IMR-90 (cell line): Measurements from ENCODE around the gene CD300LG. TPM values are rescaled to one million over a fixed set of nuclear protein-coding genes. Genes with fewer than 3 reads are reported as not detected.

Source experiments
- ATAC-seq: fragments of 200-7000 bp; cut with Tn5 transposase; 2 replicates; pipeline ENCODE4 v1.9.1; 2020; ENCODE audit warnings: low read depth, mild to moderate bottlenecking, moderate library complexity
- BruUV-seq: library from RNA; stranded (reverse); fragments of 400-500 nt; replicated peaks from 2 replicates; lab custom pipeline; 2021; lab: Mats Ljungman, UMichigan
- CTCF ChIA-PET: fragments of 300-600 bp; formaldehyde crosslinking; extraction: SDS; loops from one replicate; lab custom pipeline; 2021; ENCODE audit warnings: antibody characterized with exemption; lab: Yijun Ruan, JAX
- POLR2A ChIA-PET: fragments of 300-600 bp; sonication (Branson Sonifier 250); formaldehyde crosslinking; loops from one replicate; lab custom pipeline; 2022; ENCODE audit warnings: antibody characterized with exemption; ENCODE audit not compliant: unreplicated experiment; lab: Charles Lee
- DNase-seq: peaks from one replicate; pipeline ENCODE4 v3.0.0; 2013
- H2AFZ ChIP-seq: replicated peaks from 2 replicates; pipeline ENCODE3; 2013; ENCODE audit warnings: low read length, mild to moderate bottlenecking; ENCODE audit not compliant: poor library complexity
- H2AK5ac ChIP-seq: 2 replicates; pipeline ENCODE4 v1.6.1; 2013; ENCODE audit warnings: low read depth, low read length, inconsistent platforms
- H2AK9ac ChIP-seq: replicated peaks from 2 replicates; pipeline ENCODE3; 2013; ENCODE audit warnings: mild to moderate bottlenecking, low read depth, low read length, moderate library complexity; ENCODE audit not compliant: poor library complexity
- H2BK120ac ChIP-seq: 2 replicates; pipeline ENCODE4 v1.6.1; 2013; ENCODE audit warnings: low read depth, low read length, inconsistent platforms
- H2BK15ac ChIP-seq: 3 replicates; pipeline ENCODE4 v1.6.1; 2013; ENCODE audit warnings: low read depth, low read length, inconsistent platforms
- H2BK20ac ChIP-seq: 2 replicates; pipeline ENCODE4 v1.6.1; 2013; ENCODE audit warnings: low read depth, mild to moderate bottlenecking, inconsistent platforms, low read length, moderate library complexity
- H2BK5ac ChIP-seq: 2 replicates; pipeline ENCODE4 v1.6.1; 2013; ENCODE audit warnings: mild to moderate bottlenecking, low read depth, low read length, inconsistent platforms; ENCODE audit not compliant: poor library complexity, severe bottlenecking
- H3K14ac ChIP-seq: replicated peaks from 2 replicates; pipeline ENCODE4 v1.6.1; 2013; ENCODE audit warnings: low read depth, low read length, inconsistent platforms
- H3K18ac ChIP-seq: 2 replicates; pipeline ENCODE4 v1.6.1; 2013; ENCODE audit warnings: low read depth, low read length, control low read depth
- H3K23ac ChIP-seq: 2 replicates; pipeline ENCODE4 v1.6.1; 2013; ENCODE audit warnings: low read depth, low read length, inconsistent platforms
- H3K27ac ChIP-seq: 2 replicates; pipeline ENCODE4 v1.5.1; 2013; ENCODE audit warnings: mild to moderate bottlenecking, control low read depth, low read length; ENCODE audit not compliant: insufficient read depth
- H3K27me3 ChIP-seq: 2 replicates; pipeline ENCODE4 v1.6.1; 2013; ENCODE audit warnings: low read length; ENCODE audit not compliant: control insufficient read depth, insufficient read depth
- H3K36me3 ChIP-seq: 2 replicates; pipeline ENCODE4 v1.6.1; 2013; ENCODE audit warnings: low read length, mixed read lengths; ENCODE audit not compliant: control insufficient read depth, insufficient read depth
- H3K4ac ChIP-seq: 2 replicates; pipeline ENCODE4 v1.6.1; 2013; ENCODE audit warnings: low read depth, low read length, inconsistent platforms
- H3K4me1 ChIP-seq: 2 replicates; pipeline ENCODE4 v1.6.1; 2013; ENCODE audit warnings: low read length, mixed read lengths; ENCODE audit not compliant: control insufficient read depth, insufficient read depth
- H3K4me2 ChIP-seq: 2 replicates; pipeline ENCODE4 v1.6.1; 2013; ENCODE audit warnings: low read depth, mild to moderate bottlenecking, control low read depth, low read length, moderate library complexity
- H3K4me3 ChIP-seq: 2 replicates; pipeline ENCODE4 v1.5.1; 2013; ENCODE audit warnings: low read depth, mild to moderate bottlenecking, control low read depth, low read length, moderate library complexity; ENCODE audit not compliant: insufficient read depth
- H3K56ac ChIP-seq: 2 replicates; pipeline ENCODE4 v1.6.1; 2013; ENCODE audit warnings: low read length, inconsistent platforms; ENCODE audit not compliant: insufficient read depth; ENCODE audit errors: extremely low read depth
- H3K79me1 ChIP-seq, 2 experiments: 2 replicates each; pipeline ENCODE4 v1.6.1; 2013; ENCODE audit warnings: low read length in 2 of 2, inconsistent platforms in 1 of 2, low read depth in 1 of 2
- H3K9ac ChIP-seq: 2 replicates; pipeline ENCODE4 v1.6.1; 2013; ENCODE audit warnings: low read depth, low read length, control low read depth
- H3K9me1 ChIP-seq: 2 replicates; pipeline ENCODE4 v1.6.1; 2013; ENCODE audit warnings: low read length, inconsistent platforms; ENCODE audit not compliant: insufficient read depth
- H3K9me3 ChIP-seq: 2 replicates; pipeline ENCODE4 v1.6.1; 2013; ENCODE audit warnings: low read length; ENCODE audit not compliant: control insufficient read depth, insufficient read depth
- H4K20me1 ChIP-seq: 2 replicates; pipeline ENCODE4 v1.6.1; 2013; ENCODE audit warnings: low read length, inconsistent platforms; ENCODE audit not compliant: insufficient read depth
- H4K5ac ChIP-seq: 2 replicates; pipeline ENCODE4 v1.6.1; 2013; ENCODE audit warnings: mild to moderate bottlenecking, low read depth, low read length, control low read depth
- H4K8ac ChIP-seq, 2 experiments: 2 replicates each; pipeline ENCODE4 v1.6.1; 2013; ENCODE audit warnings: low read depth in 2 of 2, low read length in 2 of 2, control low read depth in 1 of 2, inconsistent platforms in 1 of 2
- H4K91ac ChIP-seq: 2 replicates; pipeline ENCODE4 v1.6.1; 2013; ENCODE audit warnings: low read depth, low read length, inconsistent platforms; ENCODE audit not compliant: insufficient read depth
- MAFK ChIP-seq: IDR thresholded peaks from 2 replicates; pipeline ENCODE4 v1.6.1; 2012; ENCODE audit warnings: low read depth, low read length, improper control_type of control experiment
- MAZ ChIP-seq: IDR thresholded peaks from 2 replicates; pipeline ENCODE4 v1.6.1; 2012; ENCODE audit warnings: low read depth, mild to moderate bottlenecking, low read length, improper control_type of control experiment, moderate library complexity, borderline replicate concordance
- WGBS, 2 experiments: methylation state at CpG; one replicate each; pipeline versions ENCODE4 v1.1.5 to v1.1.7; 2013; ENCODE audit warnings: missing lambda C conversion rate in 2 of 2; ENCODE audit not compliant: insufficient read length in 1 of 2; ENCODE audit errors: extremely low coverage in 2 of 2; 5-methylcytosine and 5-hydroxymethylcytosine counted together
- dilution Hi-C: fragments of 300-500 bp; cut with HindIII; formaldehyde crosslinking; loops from one replicate; pipeline ENCODE4 v1.14.3; 2018; ENCODE audit warnings: low sequenced_read_pairs; ENCODE audit not compliant: unreplicated experiment
- in situ Hi-C: fragments of 300-500 bp; cut with MboI; formaldehyde crosslinking; loops from 3 replicates; pipeline ENCODE4 v1.14.3; 2019; ENCODE audit warnings: low sequenced_read_pairs, inconsistent platforms, mixed read lengths
- intact Hi-C: fragments of 100-400 bp; cut with micrococcal nuclease; formaldehyde crosslinking; loops from 2 replicates; pipeline ENCODE4 v1.10.0; 2022
- polyA plus RNA-seq, 3 experiments: library from polyadenylated mRNA; depleted of rRNA; stranded (reverse); fragments of >200 nt; gene quantifications; 2 replicates each; pipeline ENCODE4 v1.2.3, GENCODE V29; 2012; ENCODE audit warnings: low replicate concordance in 1 of 3
- total RNA-seq: library from RNA; depleted of rRNA; stranded (reverse); fragments of >200 nt; gene quantifications from 2 replicates; pipeline ENCODE4 v1.2.3, GENCODE V29; 2012
- TF ChIP-seq, protein P1 (sequence below): conservative IDR thresholded peaks from 2 replicates; pipeline ENCODE4 v1.5.1; 2012; ENCODE audit warnings: mild to moderate bottlenecking, low read depth, low read length, improper control_type of control experiment

CD300LG gene
- total and polyA plus RNA-seq, 2 of the 4 experiments (the other 2 are of a cell fraction), result not detected

DNA sequence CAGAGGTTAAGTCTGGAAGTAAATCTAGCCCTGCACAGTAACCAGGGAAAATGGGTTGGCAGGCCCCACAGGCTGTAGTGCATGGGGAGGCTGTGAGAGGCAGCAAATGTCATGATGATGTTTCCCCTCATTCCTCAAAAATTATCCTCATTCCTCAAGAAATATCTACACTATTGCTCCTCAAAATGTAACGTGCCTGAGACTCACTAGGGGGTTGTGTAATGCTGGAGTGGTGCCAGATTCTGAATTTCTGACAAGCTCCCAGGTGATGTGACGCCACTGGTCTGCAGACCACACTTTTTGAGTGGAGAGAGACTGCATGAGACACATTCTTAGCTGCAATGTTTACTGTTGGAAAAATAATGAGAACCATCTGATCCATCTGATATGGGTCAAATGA lies 12.9 kb upstream of the CD300LG start:
- H2BK20ac ChIP-seq, result no peak overlapping the region
- POLR2A ChIA-PET, result no interaction called here
- H3K79me1 ChIP-seq, result peaks cover 11 to 26% of the 10 kb centered on the region in 2 experiments
- H3K9me1 ChIP-seq, result peaks cover 11% of the 10 kb centered on the region; the same call in 1 of the 2 replicates
- H3K14ac ChIP-seq, result no peak overlapping the region
- H3K4me3 ChIP-seq, result no peak overlapping the region
- no TSS peak for BruUV-seq
- TF ChIP-seq MAZ, result no peak
- TF ChIP-seq MAFK, result no peak
- TF ChIP-seq, protein P1, sequence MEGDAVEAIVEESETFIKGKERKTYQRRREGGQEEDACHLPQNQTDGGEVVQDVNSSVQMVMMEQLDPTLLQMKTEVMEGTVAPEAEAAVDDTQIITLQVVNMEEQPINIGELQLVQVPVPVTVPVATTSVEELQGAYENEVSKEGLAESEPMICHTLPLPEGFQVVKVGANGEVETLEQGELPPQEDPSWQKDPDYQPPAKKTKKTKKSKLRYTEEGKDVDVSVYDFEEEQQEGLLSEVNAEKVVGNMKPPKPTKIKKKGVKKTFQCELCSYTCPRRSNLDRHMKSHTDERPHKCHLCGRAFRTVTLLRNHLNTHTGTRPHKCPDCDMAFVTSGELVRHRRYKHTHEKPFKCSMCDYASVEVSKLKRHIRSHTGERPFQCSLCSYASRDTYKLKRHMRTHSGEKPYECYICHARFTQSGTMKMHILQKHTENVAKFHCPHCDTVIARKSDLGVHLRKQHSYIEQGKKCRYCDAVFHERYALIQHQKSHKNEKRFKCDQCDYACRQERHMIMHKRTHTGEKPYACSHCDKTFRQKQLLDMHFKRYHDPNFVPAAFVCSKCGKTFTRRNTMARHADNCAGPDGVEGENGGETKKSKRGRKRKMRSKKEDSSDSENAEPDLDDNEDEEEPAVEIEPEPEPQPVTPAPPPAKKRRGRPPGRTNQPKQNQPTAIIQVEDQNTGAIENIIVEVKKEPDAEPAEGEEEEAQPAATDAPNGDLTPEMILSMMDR, result no peak
- H3K9me3 ChIP-seq, result no peaks in the 10 kb centered on the region
- H3K23ac ChIP-seq, result no peak overlapping the region
- no peak overlapping the region for H4K91ac ChIP-seq
- peak; percentile 25 for DNase-seq
- H3K18ac ChIP-seq, result no peak overlapping the region
- H4K8ac ChIP-seq, result no peak overlapping the region
- no peak overlapping the region for H3K4me2 ChIP-seq
- intact Hi-C loops (no loop called here), in situ Hi-C loops (no loop called here), dilution Hi-C loops (no loop called here)
- H3K9ac ChIP-seq, result no peak overlapping the region
- H3K56ac ChIP-seq, result no peak overlapping the region
- no peak overlapping the region for H3K27ac ChIP-seq
- 0 out of 2 replicates have a peak, but pooled peaks cover 6% of the 10 kb centered on the region for H4K20me1 ChIP-seq
- no peak overlapping the region for H4K5ac ChIP-seq
- H3K36me3 ChIP-seq, result peaks cover 12% of the 10 kb centered on the region; the same call in 1 of the 2 replicates
- H2AK9ac ChIP-seq, result peak overlapping the region; percentile 78
- H3K27me3 ChIP-seq, result no peaks in the 10 kb centered on the region
- WGBS, 2 experiments, result 100% methylated on average over 1 of the region's 2 CpGs; no CpG with 5 or more reads in 1 of the 2 experiments
- CTCF ChIA-PET, result no interaction called here
- no peak overlapping the region for H3K4ac ChIP-seq
- peaks cover 5% of the 10 kb centered on the region for H3K4me1 ChIP-seq
- H2AK5ac ChIP-seq, result no peak overlapping the region
- H2BK120ac ChIP-seq, result no peak overlapping the region
- ATAC-seq, result no peak
- peak overlapping the region; percentile 67 for H2AFZ ChIP-seq
- H2BK15ac ChIP-seq, result no peak overlapping the region
- no peak overlapping the region for H2BK5ac ChIP-seq
